HG02943 (cell line): ENCODE results near the gene PRDM16.

Source experiments
- ATAC-seq: cut with Tn5 transposase; IDR thresholded peaks from one replicate; pipeline ENCODE4 v1.9.1; 2021; ENCODE audit warnings: mild to moderate bottlenecking, low read depth, moderate library complexity; ENCODE audit not compliant: unreplicated experiment

Gene PRDM16

GRCh38 chr1:3065797-3066196 lies 3.2 kb upstream of the PRDM16 start:
- ATAC-seq: no peak

- ATAC-seq: no peak
Measured at GRCh38 chr1:3066250-3066711, 2.7 kb upstream of the PRDM16 start.

- ATAC-seq: no peak
Measured at GRCh38 chr1:3066826-3067225, 2.2 kb upstream of the PRDM16 start.

- no peak for ATAC-seq
Measured at GRCh38 chr1:3067301-3067670, 1.7 kb upstream of the PRDM16 start.

GRCh38 chr1:3067671-3068563 lies 1.1 kb upstream of the PRDM16 start:
- no peak for ATAC-seq

GRCh38 chr1:3069491-3070308 lies 697 bp downstream of the PRDM16 start:
- ATAC-seq: no peak

- ATAC-seq: no peak
Measured at GRCh38 chr1:3070309-3070643, 1.3 kb downstream of the PRDM16 start.

GRCh38 chr1:3070644-3071564 lies 1.9 kb downstream of the PRDM16 start:
- no peak for ATAC-seq

GRCh38 chr1:3071565-3072390 lies 2.8 kb downstream of the PRDM16 start:
- no peak for ATAC-seq

- no peak for ATAC-seq
Measured at GRCh38 chr1:3072391-3073185, 3.6 kb downstream of the PRDM16 start.

GRCh38 chr1:3073186-3073488 lies 4.1 kb downstream of the PRDM16 start:
- ATAC-seq: no peak

- no peak for ATAC-seq
Measured at GRCh38 chr1:3073489-3074296, 4.7 kb downstream of the PRDM16 start.

- no peak for ATAC-seq
Measured at GRCh38 chr1:3074297-3074741, 5.3 kb downstream of the PRDM16 start.

- no peak for ATAC-seq
Measured at GRCh38 chr1:3074800-3075199, 5.8 kb downstream of the PRDM16 start.

GRCh38 chr1:3075666-3076362 lies 6.8 kb downstream of the PRDM16 start:
- ATAC-seq: no peak

- no peak for ATAC-seq
Measured at GRCh38 chr1:3076363-3076740, 7.3 kb downstream of the PRDM16 start.

GRCh38 chr1:3077081-3077480 lies 8.1 kb downstream of the PRDM16 start:
- ATAC-seq: no peak

GRCh38 chr1:3077561-3077960 lies 8.6 kb downstream of the PRDM16 start:
- no peak for ATAC-seq
